Nephron progenitor cell (in vitro differentiated cells): ENCODE results near the gene MYH9.

Source experiments
- DNase-seq: peaks from one replicate; pipeline ENCODE4 v3.0.0; 2021
- H3K27ac Mint-ChIP-seq: 2 replicates; pipeline ENCODE4 v1.8.0; 2021; ENCODE audit warnings: mild to moderate bottlenecking, moderate library complexity, mixed read lengths
- H3K27me3 Mint-ChIP-seq: 2 replicates; pipeline ENCODE4 v1.8.0; 2021; ENCODE audit warnings: mild to moderate bottlenecking, low read depth, mixed read lengths; ENCODE audit not compliant: poor library complexity
- H3K36me3 Mint-ChIP-seq: 2 replicates; pipeline ENCODE4 v1.8.0; 2021; ENCODE audit warnings: low read depth, mixed read lengths
- H3K4me1 Mint-ChIP-seq: 2 replicates; pipeline ENCODE4 v1.8.0; 2021; ENCODE audit warnings: mixed read lengths
- H3K4me3 Mint-ChIP-seq: 2 replicates; pipeline ENCODE4 v1.8.0; 2021; ENCODE audit warnings: mild to moderate bottlenecking, moderate library complexity, mixed read lengths
- H3K9me3 Mint-ChIP-seq: 2 replicates; pipeline ENCODE4 v1.8.0; 2021; ENCODE audit warnings: mild to moderate bottlenecking, moderate library complexity, mixed read lengths
- TF ChIP-seq, protein P1 (sequence below): fragments of 200-600 bp; sonication (generic); IDR thresholded peaks from 2 replicates; pipeline ENCODE4 v1.5.0; 2021; ENCODE audit warnings: antibody characterized with exemption

The MYH9 gene

DNA sequence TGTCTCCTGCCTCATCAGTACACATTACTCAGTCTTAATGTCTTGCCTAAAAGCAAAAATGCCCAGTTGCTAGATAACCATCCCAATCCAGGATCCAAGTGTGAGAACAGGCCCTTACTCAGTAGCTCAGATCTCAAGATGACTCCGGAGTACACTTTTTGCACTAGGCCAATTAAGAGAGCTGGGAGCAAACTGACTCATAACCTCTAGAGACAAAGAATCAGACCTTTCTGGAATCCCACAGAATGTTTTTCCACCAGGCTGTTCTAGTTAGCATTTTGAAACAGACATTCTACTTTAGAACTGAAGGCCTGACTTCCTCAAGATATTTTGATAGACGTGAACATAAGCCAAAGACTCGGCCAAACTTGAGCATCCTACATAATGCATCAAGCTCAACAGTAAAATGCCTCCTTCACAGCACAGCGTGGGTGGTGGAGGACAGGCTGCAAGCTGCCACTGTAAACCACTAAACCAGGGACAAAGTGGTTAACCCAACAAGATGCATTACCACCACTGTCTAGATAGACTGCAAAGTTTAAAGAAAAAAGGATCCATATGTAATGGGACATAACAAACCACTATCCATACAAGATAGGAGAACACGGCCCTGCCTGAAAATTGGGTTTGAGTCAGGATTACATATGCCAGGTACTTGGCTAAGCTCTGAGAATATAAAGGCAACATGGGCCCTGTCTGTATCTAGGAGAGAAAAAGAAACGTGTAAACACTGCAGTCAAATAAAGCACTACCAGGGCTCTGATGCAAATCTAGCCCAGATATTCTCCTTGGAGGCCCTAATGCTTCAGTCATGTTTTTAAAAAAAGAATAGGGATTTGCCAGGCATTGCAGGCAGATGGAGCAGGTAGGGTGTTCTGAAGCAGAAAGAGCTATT is 48.3 kb downstream of the MYH9 start:
- Mint-ChIP-seq H3K27ac (peak overlapping the region; percentile 73), H3K9me3 (no peaks in the 10 kb centered on the region), H3K27me3 (no peaks in the 10 kb centered on the region), H3K4me1 (peaks cover 48% of the 10 kb centered on the region), H3K36me3 (peaks cover 52% of the 10 kb centered on the region), H3K4me3 (no peak overlapping the region)
- no peak for DNase-seq
- TF ChIP-seq, protein P1, sequence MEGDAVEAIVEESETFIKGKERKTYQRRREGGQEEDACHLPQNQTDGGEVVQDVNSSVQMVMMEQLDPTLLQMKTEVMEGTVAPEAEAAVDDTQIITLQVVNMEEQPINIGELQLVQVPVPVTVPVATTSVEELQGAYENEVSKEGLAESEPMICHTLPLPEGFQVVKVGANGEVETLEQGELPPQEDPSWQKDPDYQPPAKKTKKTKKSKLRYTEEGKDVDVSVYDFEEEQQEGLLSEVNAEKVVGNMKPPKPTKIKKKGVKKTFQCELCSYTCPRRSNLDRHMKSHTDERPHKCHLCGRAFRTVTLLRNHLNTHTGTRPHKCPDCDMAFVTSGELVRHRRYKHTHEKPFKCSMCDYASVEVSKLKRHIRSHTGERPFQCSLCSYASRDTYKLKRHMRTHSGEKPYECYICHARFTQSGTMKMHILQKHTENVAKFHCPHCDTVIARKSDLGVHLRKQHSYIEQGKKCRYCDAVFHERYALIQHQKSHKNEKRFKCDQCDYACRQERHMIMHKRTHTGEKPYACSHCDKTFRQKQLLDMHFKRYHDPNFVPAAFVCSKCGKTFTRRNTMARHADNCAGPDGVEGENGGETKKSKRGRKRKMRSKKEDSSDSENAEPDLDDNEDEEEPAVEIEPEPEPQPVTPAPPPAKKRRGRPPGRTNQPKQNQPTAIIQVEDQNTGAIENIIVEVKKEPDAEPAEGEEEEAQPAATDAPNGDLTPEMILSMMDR = no peak

DNA sequence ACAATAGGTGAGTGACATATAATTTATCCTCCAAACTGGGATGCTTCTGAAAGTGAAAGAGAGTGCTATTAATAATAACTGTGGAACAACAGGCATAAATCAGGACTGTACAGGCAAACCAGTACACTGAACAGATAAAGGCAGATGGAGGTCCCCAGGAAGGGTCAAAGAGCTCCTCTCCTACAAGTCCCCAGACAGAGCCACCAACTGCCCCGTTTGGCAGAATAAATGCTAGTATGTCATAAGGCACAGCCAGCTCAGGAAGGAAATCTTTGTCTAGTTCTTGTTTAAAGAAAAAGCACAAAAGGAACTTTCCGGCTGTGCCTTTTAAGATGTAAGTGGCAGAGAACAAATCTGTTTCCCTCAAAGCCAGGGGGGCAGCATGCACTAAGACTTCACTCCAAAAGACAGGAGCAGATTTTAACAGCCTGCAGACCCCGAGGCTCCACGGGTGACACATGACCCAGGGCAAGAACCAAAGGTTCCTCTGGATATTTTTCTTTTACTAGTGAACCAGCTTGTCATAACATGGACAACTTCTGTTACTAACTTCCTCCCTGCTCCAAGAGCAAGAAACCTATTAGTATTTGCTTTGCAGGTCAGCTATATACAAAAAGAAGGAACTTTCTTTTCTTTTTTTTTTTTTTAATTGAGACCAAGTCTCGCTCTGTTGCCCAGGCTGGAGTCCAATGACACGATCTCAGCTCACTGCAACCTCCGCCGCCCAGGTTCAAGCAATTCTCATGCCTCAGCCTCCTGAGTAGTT is 50.2 kb downstream of the MYH9 start:
- H3K9me3 Mint-ChIP-seq = no peaks in the 10 kb centered on the region
- no peak overlapping the region for H3K4me3 Mint-ChIP-seq
- H3K27me3 Mint-ChIP-seq = no peaks in the 10 kb centered on the region
- DNase-seq = no peak
- peaks cover 57% of the 10 kb centered on the region for H3K4me1 Mint-ChIP-seq
- H3K36me3 Mint-ChIP-seq = peaks cover 56% of the 10 kb centered on the region
- TF ChIP-seq, protein P1 = no peak
- peak overlapping the region; percentile 83 for H3K27ac Mint-ChIP-seq

DNA sequence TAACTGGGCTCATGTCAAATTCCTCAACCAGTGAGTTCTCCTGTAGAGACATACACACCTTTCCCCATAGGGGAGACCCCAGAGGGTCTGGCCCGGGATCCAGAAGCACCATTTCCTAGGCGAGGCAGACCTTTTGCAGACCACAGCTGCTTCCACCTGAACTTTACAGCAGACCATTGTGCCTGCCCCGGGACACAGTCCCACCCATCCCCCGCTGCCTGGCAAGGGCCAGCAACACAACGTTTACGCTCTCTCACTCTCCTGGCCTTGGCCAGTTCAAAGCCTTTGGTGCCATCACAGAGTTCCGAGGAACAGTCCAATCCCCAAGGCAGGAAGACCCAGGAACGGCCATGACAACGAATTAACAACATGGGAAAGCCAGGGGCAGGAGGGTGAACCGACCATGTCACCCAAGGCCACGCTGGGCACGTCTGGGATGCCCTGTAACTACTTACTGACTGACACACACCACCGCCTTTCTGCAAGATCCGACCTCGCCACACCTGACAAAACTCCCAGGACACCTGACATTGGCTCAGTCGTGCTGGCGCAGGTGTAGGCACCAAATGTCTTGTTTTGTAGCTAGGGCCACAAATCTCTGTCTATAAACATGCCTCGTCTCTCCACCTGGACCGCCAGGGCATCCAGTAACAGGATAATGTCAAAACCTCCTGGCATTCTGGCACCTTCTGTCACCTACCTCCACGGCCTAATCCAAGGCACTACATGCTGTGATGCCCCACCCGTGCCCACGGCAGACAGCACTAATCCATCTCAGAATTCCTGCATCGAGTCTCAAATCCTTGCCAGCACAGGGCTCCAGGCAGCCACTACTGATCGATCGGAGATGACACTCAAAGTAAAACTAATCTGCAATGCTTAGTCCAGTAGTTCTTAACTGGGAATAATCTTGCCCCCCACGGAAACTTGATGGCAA is 51.3 kb downstream of the MYH9 start:
- DNase-seq = no peak
- Mint-ChIP-seq H3K9me3 (no peaks in the 10 kb centered on the region), H3K27me3 (no peaks in the 10 kb centered on the region), H3K36me3 (peaks cover 45% of the 10 kb centered on the region), H3K27ac (peak overlapping the region; percentile 93), H3K4me1 (peaks cover 63% of the 10 kb centered on the region), H3K4me3 (no peak overlapping the region)
- TF ChIP-seq, protein P1 = no peak

DNA sequence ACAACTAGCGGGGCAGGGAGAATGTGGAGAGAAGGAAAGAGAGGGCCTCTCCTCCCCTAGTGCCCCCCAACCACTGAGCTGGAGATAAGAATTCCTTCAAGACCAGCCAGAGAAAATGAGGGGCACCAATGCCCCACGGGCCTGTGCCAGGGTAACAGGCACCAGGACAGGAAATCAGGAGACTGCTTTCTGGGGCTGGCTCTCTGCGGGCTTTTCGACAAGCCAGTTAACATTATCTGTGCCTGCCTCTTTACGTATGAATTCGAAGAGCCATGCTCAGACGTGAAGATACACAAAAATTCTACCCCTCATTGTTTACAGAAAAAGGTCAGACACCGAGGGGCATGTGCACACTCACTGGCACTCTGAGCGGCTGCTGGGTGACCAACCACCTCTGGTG is 52.1 kb downstream of the MYH9 start:
- Mint-ChIP-seq H3K27ac (peak overlapping the region; percentile 21), H3K27me3 (no peaks in the 10 kb centered on the region), H3K4me1 (peaks cover 68% of the 10 kb centered on the region), H3K36me3 (peaks cover 39% of the 10 kb centered on the region), H3K9me3 (no peaks in the 10 kb centered on the region), H3K4me3 (no peak overlapping the region)
- DNase-seq = no peak
- TF ChIP-seq, protein P1 = no peak

DNA sequence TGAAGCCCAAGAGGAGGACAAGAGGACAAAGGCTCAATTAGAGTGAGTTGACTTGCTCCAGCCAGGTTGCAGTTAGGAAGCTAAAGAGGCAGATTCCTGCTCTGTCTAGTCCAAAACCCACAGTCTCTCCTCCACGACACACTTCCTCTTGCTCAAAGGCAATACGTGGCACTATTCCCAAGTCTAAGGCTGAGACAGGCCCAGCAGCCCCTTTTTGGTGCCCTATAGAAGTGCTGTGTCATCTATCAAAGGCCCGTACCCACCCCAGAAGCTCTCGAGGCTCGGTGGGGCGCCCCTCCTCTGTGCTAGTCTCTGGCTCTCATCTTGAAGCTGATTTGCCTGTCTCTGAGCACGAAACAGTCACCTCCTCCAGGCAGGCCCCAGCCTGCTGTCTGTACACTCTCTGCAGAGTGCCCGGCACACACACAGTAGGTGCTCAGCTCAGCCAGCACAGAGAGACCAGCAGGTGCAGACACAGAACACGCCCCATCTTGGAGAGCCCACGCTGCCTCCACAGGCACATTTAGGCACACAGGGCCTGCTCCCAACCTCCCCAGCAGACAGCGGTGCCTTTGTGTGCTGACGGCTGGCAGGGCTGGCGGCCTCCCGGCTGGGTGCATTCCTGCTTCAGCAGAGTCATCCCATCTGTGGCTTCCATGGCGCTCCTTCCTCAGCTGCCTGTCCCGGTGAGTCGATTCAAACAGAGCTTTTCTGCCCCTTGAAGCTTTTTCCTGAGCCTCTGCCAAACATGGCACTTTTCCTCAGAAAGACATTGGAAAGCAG is 52.8 kb downstream of the MYH9 start:
- TF ChIP-seq, protein P1 = no peak
- DNase-seq = no peak
- peaks cover 35% of the 10 kb centered on the region for H3K36me3 Mint-ChIP-seq
- no peaks in the 10 kb centered on the region for H3K27me3 Mint-ChIP-seq
- H3K4me1 Mint-ChIP-seq = peaks cover 71% of the 10 kb centered on the region
- peak overlapping the region; percentile 83 for H3K27ac Mint-ChIP-seq
- no peak overlapping the region for H3K4me3 Mint-ChIP-seq
- no peaks in the 10 kb centered on the region for H3K9me3 Mint-ChIP-seq
